HepG2 (cell line): ENCODE measurements around the gene ITGB8. TPM values are rescaled to one million over a fixed set of nuclear protein-coding genes. Genes with fewer than 3 reads are reported as not detected.

ENCODE experiments used
- ATAC-seq: fragments of 200-7000 bp; cut with Tn5 transposase; 3 replicates; pipeline ENCODE4 v1.9.1; 2020; ENCODE audit warnings: mild to moderate bottlenecking, moderate library complexity
- BruUV-seq: library from RNA; stranded (reverse); fragments of 400-500 nt; replicated peaks from 2 replicates; lab custom pipeline; 2021; lab: Mats Ljungman, UMichigan
- CTCF ChIA-PET: fragments of 300-600 bp; formaldehyde crosslinking; extraction: SDS; loops from one replicate; lab custom pipeline; 2021; ENCODE audit warnings: low total read pairs, inconsistent platforms, low intra/inter-chr PET ratio; lab: Yijun Ruan, JAX
- POLR2A ChIA-PET: fragments of 350-600 bp; sonication (Branson Sonifier 250); formaldehyde crosslinking; loops from one replicate; lab custom pipeline; 2020; ENCODE audit warnings: antibody characterized with exemption, inconsistent platforms; lab: Yijun Ruan, JAX
- DNase-seq: peaks from one replicate; pipeline ENCODE4 v3.0.0-alpha.2; 2015; ENCODE audit warnings: low spot score
- FAIRE-seq: peaks from 3 replicates; lab custom pipeline; 2011; peaks lifted over from hg19 to GRCh38; lab: Jason Lieb, UNC
- H2AFZ ChIP-seq: one replicate; pipeline ENCODE4 v1.6.1; 2011; ENCODE audit warnings: low read length, inconsistent platforms
- H3K27ac ChIP-seq: fragments of 300-600 bp; 3 replicates; pipeline ENCODE4 v1.8.0; 2011; ENCODE audit warnings: mixed run types, mild to moderate bottlenecking, mixed read lengths, low read length, inconsistent platforms; ENCODE audit not compliant: insufficient read depth; ENCODE audit errors: extremely low read length
- H3K27me3 ChIP-seq, 2 experiments: fragments of 200-600 bp in 1 of 2; 2 replicates in 1 of 2; 3 replicates in 1 of 2; pipeline versions ENCODE4 v1.6.0 to v1.8.0; 2011; ENCODE audit warnings: low read length in 2 of 2, mild to moderate bottlenecking in 2 of 2, moderate library complexity in 2 of 2, inconsistent platforms in 1 of 2; ENCODE audit not compliant: insufficient read depth in 2 of 2, control insufficient read depth in 1 of 2
- H3K36me3 ChIP-seq, 2 experiments: fragments of 200-600 bp in 1 of 2; replicated peaks in 1 of 2; 2 replicates in 1 of 2; 3 replicates in 1 of 2; pipeline versions ENCODE4 v1.5.1 to v1.8.0; 2011; ENCODE audit warnings: low read length in 2 of 2, inconsistent platforms in 1 of 2; ENCODE audit not compliant: insufficient read depth in 2 of 2, control insufficient read depth in 1 of 2
- H3K4me1 ChIP-seq: 2 replicates; pipeline ENCODE4 v1.5.1; 2012; ENCODE audit warnings: low read length, inconsistent platforms; ENCODE audit not compliant: insufficient read depth
- H3K4me2 ChIP-seq: 2 replicates; pipeline ENCODE4 v1.6.0; 2011; ENCODE audit warnings: low read depth, low read length, inconsistent platforms
- H3K4me3 ChIP-seq, 3 experiments: fragments of 200-600 bp in 1 of 3; sonication (generic), shearing (Covaris generic) in 1 of 3; replicated peaks in 1 of 3; 2 replicates each; pipeline ENCODE4 v1.5.1; 2011 to 2016; ENCODE audit warnings: low read length in 3 of 3, inconsistent platforms in 2 of 3, low read depth in 2 of 3, mild to moderate bottlenecking in 2 of 3, control low read depth in 1 of 3, mixed read lengths in 1 of 3; ENCODE audit not compliant: insufficient read depth in 1 of 3
- H3K79me2 ChIP-seq: one replicate; pipeline ENCODE4 v1.6.1; 2011; ENCODE audit warnings: low read length, inconsistent platforms; ENCODE audit not compliant: insufficient read depth
- H3K9ac ChIP-seq: 2 replicates; pipeline ENCODE4 v1.6.0; 2011; ENCODE audit warnings: mild to moderate bottlenecking, low read depth, low read length, inconsistent platforms; ENCODE audit not compliant: insufficient read depth
- H3K9me3 ChIP-seq: 2 replicates; pipeline ENCODE4 v1.5.1; 2012; ENCODE audit warnings: mild to moderate bottlenecking, low read length
- H4K20me1 ChIP-seq: 2 replicates; pipeline ENCODE4 v1.6.0; 2011; ENCODE audit warnings: inconsistent platforms, mild to moderate bottlenecking, low read length, moderate library complexity; ENCODE audit not compliant: insufficient read depth
- ASH2L ChIP-seq: fragments of 300-600, 200-600 bp; sonication (generic); IDR thresholded peaks from 2 replicates; pipeline ENCODE4 v1.7.0; 2017; ENCODE audit warnings: low read depth, mild to moderate bottlenecking, moderate library complexity, mixed read lengths, low read length; ENCODE audit not compliant: insufficient read length
- GATA4 ChIP-seq: sonication (generic); IDR thresholded peaks from 2 replicates; pipeline ENCODE4 v1.6.1; 2016; ENCODE audit warnings: antibody characterized with exemption, low read depth, borderline replicate concordance
- HNF4A ChIP-seq: sonication (generic); formaldehyde crosslinking; IDR thresholded peaks from 2 replicates; pipeline ENCODE4 v1.4.0; 2020; ENCODE audit warnings: missing genetic modification reagents
- MEIS2 ChIP-seq: sonication (generic); formaldehyde crosslinking; IDR thresholded peaks from 2 replicates; pipeline ENCODE4 v1.9.0; 2021; ENCODE audit warnings: mild to moderate bottlenecking, missing genetic modification reagents
- NFYB ChIP-seq: sonication (generic); formaldehyde crosslinking; IDR thresholded peaks from 2 replicates; pipeline ENCODE4 v1.4.0; 2020; ENCODE audit warnings: missing genetic modification reagents
- PHF20 ChIP-seq: sonication (generic); formaldehyde crosslinking; IDR thresholded peaks from 2 replicates; pipeline ENCODE4 v1.5.0; 2020; ENCODE audit warnings: mild to moderate bottlenecking, missing genetic modification reagents
- RARA ChIP-seq: IDR thresholded peaks from 2 replicates; pipeline ENCODE4 v1.6.1; 2016; ENCODE audit warnings: missing genetic modification reagents, missing compliant biosample characterization
- RFX3 ChIP-seq: IDR thresholded peaks from 2 replicates; pipeline ENCODE4 v1.6.1; 2016; ENCODE audit warnings: missing biosample characterization, missing genetic modification reagents
- SOX5 ChIP-seq: IDR thresholded peaks from 2 replicates; pipeline ENCODE4 v1.6.1; 2016; ENCODE audit warnings: borderline replicate concordance
- STAT5B ChIP-seq: sonication (generic); formaldehyde crosslinking; IDR thresholded peaks from 2 replicates; pipeline ENCODE4 v1.4.0; 2020; ENCODE audit warnings: missing genetic modification reagents
- TFE3 ChIP-seq: IDR thresholded peaks from 2 replicates; pipeline ENCODE4 v1.6.1; 2016
- ZNF235 ChIP-seq: sonication (generic); formaldehyde crosslinking; IDR thresholded peaks from 2 replicates; pipeline ENCODE4 v1.8.1; 2023; ENCODE audit warnings: mild to moderate bottlenecking, missing genetic modification reagents, borderline replicate concordance
- ZSCAN5A ChIP-seq: sonication (generic); formaldehyde crosslinking; IDR thresholded peaks from 2 replicates; pipeline ENCODE4 v1.8.0; 2022; ENCODE audit warnings: mild to moderate bottlenecking, missing genetic modification reagents, borderline replicate concordance
- WGBS: methylation state at CpG from one replicate; pipeline ENCODE4 v1.1.6; 2017; ENCODE audit warnings: low lambda C conversion rate; 5-methylcytosine and 5-hydroxymethylcytosine counted together
- in situ Hi-C: cut with HindIII; loops from 2 replicates; pipeline ENCODE4 v1.10.0; 2017; ENCODE audit warnings: low pct_unique_long_range_greater_than_20kb; ENCODE audit not compliant: extremely low pct_ligation_motif_present
- intact Hi-C: fragments of 100-400 bp; cut with micrococcal nuclease; formaldehyde crosslinking; loops from one replicate; pipeline ENCODE4 v1.10.0; 2022; ENCODE audit not compliant: unreplicated experiment
- polyA plus RNA-seq, 8 experiments: library from polyadenylated mRNA; depleted of rRNA in 3 of 8; stranded (reverse) in 7 of 8; unstranded in 1 of 8; fragments of >200 nt; fragmentation: Illumina TruSeq in 4 of 8; extraction: Trizol in 4 of 8; gene quantifications; 2 replicates each; pipeline versions ENCODE4 v1.2.1 to v1.2.3, GENCODE V29; 2011 to 2016; ENCODE audit warnings: low read depth in 4 of 8, missing spikeins in 1 of 8, mixed read lengths in 1 of 8; ENCODE audit not compliant: insufficient read depth in 1 of 8
- total RNA-seq, 5 experiments: library from RNA; depleted of rRNA; stranded (reverse); fragments of >200 nt; fragmentation: Illumina TruSeq; extraction: Trizol; gene quantifications; 2 replicates each; pipeline ENCODE4 v1.2.3, GENCODE V29; 2016; ENCODE audit warnings: low read depth in 1 of 5

The ITGB8 gene
- total and polyA plus RNA-seq, 2 of the 13 experiments (the other 11 are each of a cell fraction or from before 2014, with no cell fraction given), result 0.01 TPM; not detected in 1

- TF ChIP-seq PHF20, result no peak
- no peak for TF ChIP-seq NFYB
- TF ChIP-seq SOX5 (CRISPR knock-in tag), result peak; percentile 38; the same call in 1 of the 2 replicates
- TF ChIP-seq ZSCAN5A (CRISPR knock-in tag), result no peak
- no peak for TF ChIP-seq GATA4
- 0 out of 2 replicates have a peak, but pooled peaks have one; percentile 45 for TF ChIP-seq TFE3
- no peak for TF ChIP-seq MEIS2 (CRISPR knock-in tag)
- TF ChIP-seq HNF4A (CRISPR knock-in tag), result peak; percentile 40; the same call in 1 of the 2 replicates
- peak; percentile 63 for TF ChIP-seq RARA (CRISPR knock-in tag)
- no peak for TF ChIP-seq ASH2L
These were observed 24.3 kb upstream of the ITGB8 start (continued) for GRCh38 chr7:20306180-20306946.

- BruUV-seq, result no TSS peak
- no peak overlapping the region for H3K9ac ChIP-seq
- no peak overlapping the region for H3K4me2 ChIP-seq
- H3K27ac ChIP-seq, result no peak overlapping the region
- FAIRE-seq, result no peak
- no peaks in the 10 kb centered on the region for H3K79me2 ChIP-seq
- POLR2A ChIA-PET, result no interaction called here
- no peak overlapping the region for H3K4me3 ChIP-seq
- WGBS, result 11% methylated on average over 2 of the region's 2 CpGs
- no peaks in the 10 kb centered on the region for H3K36me3 ChIP-seq
- no peak for TF ChIP-seq ZNF235 (CRISPR knock-in tag)
- TF ChIP-seq RFX3, result peak; percentile 30; the same call in 1 of the 2 replicates
- no peak for TF ChIP-seq STAT5B (CRISPR knock-in tag)
- CTCF ChIA-PET, result no interaction called here
- no peak overlapping the region for H2AFZ ChIP-seq
- DNase-seq, result no peak
- intact Hi-C loops, result loop anchor here (2.0 kb wide), 1 partner anchor 86 kb away; no protein-coding TSS in a partner anchor
- H3K27me3 ChIP-seq, result no peaks in the 10 kb centered on the region
- H3K4me1 ChIP-seq, result peaks cover 33% of the 10 kb centered on the region
- in situ Hi-C loops, result loop anchor here (25.0 kb wide), 1 partner anchor 545 kb away; the partner anchor contains the start of gene TMEM196
- H4K20me1 ChIP-seq, result no peaks in the 10 kb centered on the region
- H3K9me3 ChIP-seq, result no peaks in the 10 kb centered on the region
- no peak for ATAC-seq
These were observed 23.6 kb upstream of the ITGB8 start for GRCh38 chr7:20307119-20307518.
